Thyroid gland (tissue), 4 donors: ENCODE results near the gene SAMD14. TPM values are rescaled to one million over a fixed set of nuclear protein-coding genes. Genes with fewer than 3 reads are reported as not detected.
A peak's percentile ranks its signal among the peaks of the same experiment; 100 is the strongest.

Experiments
- DNase-seq, 2 donors: peaks; one replicate each; pipeline ENCODE4 v3.0.0-alpha.2; 2019
- H3K27ac ChIP-seq, 3 donors: fragments of 200-600 bp; sonication (generic); 1 replicate in 2 of 3; 2 replicates in 1 of 3; pipeline ENCODE4 v1.5.1; 2016 to 2019; ENCODE audit warnings: mild to moderate bottlenecking in 1 of 3, moderate library complexity in 1 of 3
- H3K27me3 ChIP-seq: fragments of 200-600 bp; sonication (generic); one replicate; pipeline ENCODE4 v1.5.1; 2019
- H3K36me3 ChIP-seq, 2 donors: fragments of 200-600 bp; sonication (generic); one replicate each; pipeline ENCODE4 v1.5.1; 2016 to 2019
- H3K4me1 ChIP-seq, 2 donors: fragments of 200-600 bp; sonication (generic); one replicate each; pipeline ENCODE4 v1.5.1; 2017 to 2019
- H3K4me3 ChIP-seq, 3 donors: fragments of 200-600 bp; sonication (generic); replicated peaks in 1 of 3; 1 replicate in 2 of 3; 2 replicates in 1 of 3; pipeline ENCODE4 v1.5.1; 2016; ENCODE audit warnings: mild to moderate bottlenecking in 1 of 3
- H3K9me3 ChIP-seq: fragments of 200-600 bp; sonication (generic); one replicate; pipeline ENCODE4 v1.5.1; 2017
- CTCF ChIP-seq, 6 experiments: fragments of 200-600 bp in 3 of 6; fragments of 450-650 bp in 3 of 6; sonication (generic) in 3 of 6; IDR thresholded peaks; one replicate each; pipeline ENCODE4 v1.5.1; 2016 to 2019; ENCODE audit warnings: antibody characterized with exemption in 6 of 6, mild to moderate bottlenecking in 2 of 6, inconsistent platforms in 1 of 6, moderate library complexity in 1 of 6
- POLR2A ChIP-seq, 2 donors: fragments of 450-650 bp; IDR thresholded peaks; one replicate each; pipeline ENCODE4 v1.6.1; 2017; ENCODE audit warnings: antibody characterized with exemption in 2 of 2, mild to moderate bottlenecking in 2 of 2, moderate library complexity in 1 of 2
- WGBS, 2 donors: methylation state at CpG; one replicate each; pipeline ENCODE4 v1.1.5; 2017; 5-methylcytosine and 5-hydroxymethylcytosine counted together
- intact Hi-C: fragments of 100-400 bp; cut with DNase I; formaldehyde crosslinking; loops from one replicate; pipeline ENCODE4 v1.15.1; 2023
- total RNA-seq, 4 donors: library from RNA; depleted of rRNA; stranded (reverse); fragments of >200 nt; gene quantifications; one replicate each; pipeline ENCODE4 v1.2.3, GENCODE V29; 2016

The SAMD14 gene
- total RNA-seq, 4 donors from 2014 or later: 0.24 to 0.81 (median 0.58) TPM

- TF ChIP-seq POLR2A (IDR thresholded peaks at IDR 0.05): peak in 1 of 2 donors; percentile 52
- TF ChIP-seq CTCF (IDR thresholded peaks at IDR 0.05): peak; percentile 33 to 81 (median 65)
- DNase-seq: peak; percentile 86 to 89
- WGBS, 2 donors: 2 to 3% methylated on average over 10 to 18 of the region's 40 CpGs
- H3K27me3 ChIP-seq: no peaks in the 10 kb centered on the region
- no peaks in the 10 kb centered on the region for H3K36me3 ChIP-seq
- peak overlapping the region; percentile 85 to 95 (median 86) for H3K27ac ChIP-seq
- H3K4me1 ChIP-seq: peaks cover 38 to 60% of the 10 kb centered on the region in 2 donors
- intact Hi-C loops: no loop called here
- no peaks in the 10 kb centered on the region for H3K9me3 ChIP-seq
- H3K4me3 ChIP-seq: peak overlapping the region in 2 of 3 donors; percentile 76 to 86
Observed at GRCh38 chr17:50151041-50151936, 21.3 kb upstream of the SAMD14 start.

DNA sequence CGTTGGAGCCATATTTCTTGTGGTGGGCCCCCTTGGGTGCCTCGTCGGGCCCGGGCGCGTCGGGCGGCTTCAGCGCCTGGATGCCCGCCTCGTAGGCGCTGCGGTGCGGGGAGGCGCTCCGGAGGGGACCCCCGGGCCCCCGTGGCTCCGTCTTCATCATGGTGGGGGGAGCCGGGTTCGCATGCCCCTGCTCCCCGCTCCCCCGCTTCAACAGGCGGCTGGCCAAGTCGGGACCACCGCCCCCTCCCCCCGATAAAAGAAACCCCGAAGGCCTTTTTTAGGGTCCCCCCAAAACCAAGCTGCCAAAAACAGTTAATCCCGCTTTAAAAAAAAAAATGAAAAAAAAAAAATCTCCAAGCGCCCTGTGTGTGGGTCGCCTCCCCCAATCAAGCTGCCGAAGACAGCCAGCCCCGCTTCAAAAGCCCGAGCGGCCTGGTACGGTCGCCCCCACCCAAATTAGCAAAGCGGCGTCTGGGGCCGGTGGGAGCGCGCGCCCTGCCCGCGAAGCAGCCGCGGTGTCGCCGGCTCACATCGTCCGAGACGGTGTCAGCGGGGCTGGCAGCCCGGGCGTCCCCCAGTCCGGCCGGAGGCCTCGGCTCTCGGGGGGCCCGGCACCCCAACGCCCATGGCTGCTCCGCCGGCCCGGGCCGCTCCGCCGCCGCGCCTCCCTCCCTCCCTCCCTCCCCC is 20.5 kb upstream of the SAMD14 start, which contains the start of gene PPP1R9B:
PPP1R9B (minus strand) TSS at position 324 of the 687 bp plus-strand sequence; CDS start at position 160, 164 bp downstream.
- H3K36me3 ChIP-seq: no peaks in the 10 kb centered on the region
- H3K4me3 ChIP-seq: peak within 1 kb of the TSS; percentile 18 to 86 (median 76)
- DNase-seq: no peak
- intact Hi-C loops: no loop called here
- TF ChIP-seq CTCF (IDR thresholded peaks at IDR 0.05) (no peak), POLR2A (IDR thresholded peaks at IDR 0.05) (no peak)
- peak within 1 kb of the TSS; percentile 85 to 95 (median 86) for H3K27ac ChIP-seq
- H3K4me1 ChIP-seq: peaks cover 39 to 61% of the 10 kb centered on the region in 2 donors
- H3K27me3 ChIP-seq: no peaks in the 10 kb centered on the region
- 2% methylated on average over 19 to 32 of the region's 69 CpGs for WGBS, 2 donors
- no peaks in the 10 kb centered on the region for H3K9me3 ChIP-seq

DNA sequence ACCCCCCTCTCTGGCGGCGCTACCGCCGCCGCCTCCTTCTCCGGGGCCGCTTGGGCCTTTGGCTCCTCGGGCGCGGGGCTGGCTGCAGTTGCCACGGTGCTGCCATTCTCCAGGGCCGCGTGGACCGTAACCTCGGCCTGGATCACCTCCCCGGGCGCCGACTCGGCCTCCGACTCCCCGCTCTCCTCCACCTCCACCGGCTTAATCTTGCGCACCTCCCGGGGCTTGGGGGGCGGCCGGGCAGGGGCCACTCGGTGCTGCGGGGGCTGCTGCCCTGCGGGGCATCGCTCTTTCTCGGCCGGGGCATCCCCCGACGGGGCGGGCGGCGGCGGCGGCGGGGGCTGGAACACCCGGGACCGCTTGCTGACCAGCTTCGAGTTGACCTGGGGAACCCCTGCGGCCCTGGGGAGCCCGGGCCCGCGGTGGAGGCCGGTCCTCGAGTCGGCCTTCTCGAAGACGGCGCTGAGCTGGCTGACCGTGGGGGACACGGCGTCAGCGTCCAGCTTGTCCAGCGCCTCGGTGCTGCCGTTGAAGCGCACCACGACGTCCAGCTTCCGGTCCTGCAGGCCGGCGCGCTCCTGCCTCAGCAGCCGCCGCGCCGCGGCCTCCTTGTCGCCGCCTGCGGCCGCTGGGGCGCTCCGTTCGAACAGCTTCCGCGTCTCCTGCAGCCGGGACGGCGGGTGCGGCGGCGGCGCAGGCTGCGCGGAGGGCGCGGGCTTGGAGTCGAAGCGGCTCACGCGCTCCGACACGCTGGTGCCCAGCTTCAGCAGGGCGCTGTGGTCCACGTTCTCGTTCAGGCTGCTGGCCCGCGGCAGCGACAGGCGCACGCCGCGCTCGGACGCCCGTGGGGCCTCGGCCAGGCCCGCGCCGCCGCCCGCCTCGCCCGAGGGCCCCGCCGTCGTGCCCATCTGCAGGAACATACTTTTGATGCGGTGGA is 19.7 kb upstream of the SAMD14 start:
- TF ChIP-seq POLR2A (IDR thresholded peaks at IDR 0.05) (peak in 1 of 2 donors; percentile 27), CTCF (IDR thresholded peaks at IDR 0.05) (peak in 1 of 6 experiments; percentile 25)
- Histone ChIP-seq H3K4me3 (peak overlapping the region; percentile 18 to 86 (median 76)), H3K4me1 (peaks cover 39 to 54% of the 10 kb centered on the region in 2 donors), H3K9me3 (no peaks in the 10 kb centered on the region), H3K36me3 (peaks cover 4% of the 10 kb centered on the region in 2 donors), H3K27ac (peak overlapping the region; percentile 50 to 86 (median 85)), H3K27me3 (no peaks in the 10 kb centered on the region)
- intact Hi-C loops: loop anchor here (5.0 kb wide), 1 partner anchor 37 kb away; no protein-coding TSS in a partner anchor
- whole genome bisulfite sequencing, 2 donors: 0 to 7% methylated on average over 1 to 9 of the region's 123 CpGs
- DNase-seq: peak; percentile 63 to 67

GRCh38 chr17:50149091-50149416 is 19.1 kb upstream of the SAMD14 start:
- WGBS, 2 donors: 0 to 5% methylated on average over 8 of the region's 30 CpGs
- Histone ChIP-seq H3K4me3 (peak overlapping the region in 2 of 3 donors; percentile 76 to 86), H3K36me3 (peaks cover 10% of the 10 kb centered on the region in 2 donors), H3K27ac (peak overlapping the region; percentile 50 to 86 (median 85)), H3K4me1 (peaks cover 39 to 48% of the 10 kb centered on the region in 2 donors), H3K9me3 (no peaks in the 10 kb centered on the region), H3K27me3 (no peaks in the 10 kb centered on the region)
- no peak for TF ChIP-seq CTCF (IDR thresholded peaks at IDR 0.05)
- no peak for TF ChIP-seq POLR2A (IDR thresholded peaks at IDR 0.05)
- intact Hi-C loops: loop anchor here (5.0 kb wide), 1 partner anchor 37 kb away; no protein-coding TSS in a partner anchor
- no peak for DNase-seq
